ENCODE results near the gene ACOT4. TPM values are rescaled to one million over a fixed set of nuclear protein-coding genes. Genes with fewer than 3 reads are reported as not detected.
"Not testable (repeated sequence)": the region's sequence is repeated elsewhere in the genome, so short reads cannot be mapped to it uniquely, and the experiment has no call there.

The ACOT4 gene
- total RNA-seq (2014; rRNA removed; shearing (Covaris generic)), result not detected in 2 replicates

GRCh38 chr14:73591690-73592449 lies at the start of gene ACOT4:
TSS of gene ACOT4 (plus strand) at chr14:73591873. CDS start at chr14:73591960, 87 bp downstream.
- DNase-seq (ENCODE audit: low spot score), result peak; percentile 57

GRCh38 chr14:73542961-73543360 lies 48.7 kb upstream of the ACOT4 start:
- in situ Hi-C loops (cut with HindIII; ENCODE audit: low sequenced_read_pairs); DNase-seq (ENCODE audit: low spot score): not testable (repeated sequence)

More at GRCh38 chr14:73591690-73592449, at the start of gene ACOT4:
- in situ Hi-C loops (cut with HindIII; ENCODE audit: low sequenced_read_pairs), result no loop called here

- DNase-seq (ENCODE audit: low spot score); in situ Hi-C loops (cut with HindIII; ENCODE audit: low sequenced_read_pairs): not testable (repeated sequence)
These were observed 46.3 kb upstream of the ACOT4 start for GRCh38 chr14:73545353-73545752.

GRCh38 chr14:73549097-73549496 lies 42.6 kb upstream of the ACOT4 start:
- DNase-seq (ENCODE audit: low spot score); in situ Hi-C loops (cut with HindIII; ENCODE audit: low sequenced_read_pairs): not testable (repeated sequence)

- in situ Hi-C loops (cut with HindIII; ENCODE audit: low sequenced_read_pairs); DNase-seq (ENCODE audit: low spot score): not testable (repeated sequence)
These were observed 41.7 kb upstream of the ACOT4 start for GRCh38 chr14:73549889-73550524.

- in situ Hi-C loops (cut with HindIII; ENCODE audit: low sequenced_read_pairs), result no loop called here
These were observed 37.8 kb upstream of the ACOT4 start for GRCh38 chr14:73553845-73554244.

GRCh38 chr14:73557201-73557600 lies 34.5 kb upstream of the ACOT4 start:
- DNase-seq (ENCODE audit: low spot score); in situ Hi-C loops (cut with HindIII; ENCODE audit: low sequenced_read_pairs): not testable (repeated sequence)

More at GRCh38 chr14:73553845-73554244, 37.8 kb upstream of the ACOT4 start:
- DNase-seq (ENCODE audit: low spot score), result no peak

GRCh38 chr14:73558238-73558637 lies 33.4 kb upstream of the ACOT4 start:
- DNase-seq (ENCODE audit: low spot score); in situ Hi-C loops (cut with HindIII; ENCODE audit: low sequenced_read_pairs): not testable (repeated sequence)

GRCh38 chr14:73562256-73562655 lies 29.4 kb upstream of the ACOT4 start:
- in situ Hi-C loops (cut with HindIII; ENCODE audit: low sequenced_read_pairs); DNase-seq (ENCODE audit: low spot score): not testable (repeated sequence)

- in situ Hi-C loops (cut with HindIII; ENCODE audit: low sequenced_read_pairs); DNase-seq (ENCODE audit: low spot score): not testable (repeated sequence)
These were observed 29.0 kb upstream of the ACOT4 start for GRCh38 chr14:73562696-73563095.

- DNase-seq (ENCODE audit: low spot score); in situ Hi-C loops (cut with HindIII; ENCODE audit: low sequenced_read_pairs): not testable (repeated sequence)
These were observed 25.2 kb upstream of the ACOT4 start for GRCh38 chr14:73566431-73566830.

GRCh38 chr14:73566935-73567334 lies 24.7 kb upstream of the ACOT4 start:
- in situ Hi-C loops (cut with HindIII; ENCODE audit: low sequenced_read_pairs); DNase-seq (ENCODE audit: low spot score): not testable (repeated sequence)

GRCh38 chr14:73567358-73567757 lies 24.3 kb upstream of the ACOT4 start:
- in situ Hi-C loops (cut with HindIII; ENCODE audit: low sequenced_read_pairs), result no loop called here
- DNase-seq (ENCODE audit: low spot score), result no peak

- DNase-seq (ENCODE audit: low spot score), result peak; percentile 33
These were observed 23.5 kb upstream of the ACOT4 start for GRCh38 chr14:73567951-73568885.

GRCh38 chr14:73568886-73569184 lies 22.8 kb upstream of the ACOT4 start:
- in situ Hi-C loops (cut with HindIII; ENCODE audit: low sequenced_read_pairs); DNase-seq (ENCODE audit: low spot score): not testable (repeated sequence)

More at GRCh38 chr14:73567951-73568885, 23.5 kb upstream of the ACOT4 start:
- in situ Hi-C loops (cut with HindIII; ENCODE audit: low sequenced_read_pairs), result no loop called here

GRCh38 chr14:73569185-73569958 lies 22.3 kb upstream of the ACOT4 start, which contains the start of gene ACOT2:
TSS of gene ACOT2 (plus strand) at chr14:73569213. CDS start at chr14:73569241, 28 bp downstream.
- DNase-seq (ENCODE audit: low spot score), result peak; percentile 88
- in situ Hi-C loops (cut with HindIII; ENCODE audit: low sequenced_read_pairs), result not testable (repeated sequence)

- DNase-seq (ENCODE audit: low spot score); in situ Hi-C loops (cut with HindIII; ENCODE audit: low sequenced_read_pairs): not testable (repeated sequence)
These were observed 20.8 kb upstream of the ACOT4 start for GRCh38 chr14:73570913-73571312.

- in situ Hi-C loops (cut with HindIII; ENCODE audit: low sequenced_read_pairs); DNase-seq (ENCODE audit: low spot score): not testable (repeated sequence)
These were observed 18.6 kb upstream of the ACOT4 start for GRCh38 chr14:73573034-73573433.

Measured in G401 (cell line).